GOT3 (cell line): ENCODE data around the gene NPIPA3.
"Not testable (repeated sequence)": the region's sequence is repeated elsewhere in the genome, so short reads cannot be mapped to it uniquely, and the experiment has no call there.

Experiments used
- DNase-seq: peaks from one replicate; lab custom pipeline; 2025; ENCODE audit warnings: mixed read lengths; lab: John Stamatoyannopoulos, UW

NPIPA3 gene

GRCh38 chr16:14703156-14704011 lies at the start of gene NPIPA3:
Gene NPIPA3, plus strand, starts transcription at chr16:14703411. Its CDS starts 5,533 bp downstream, at chr16:14708944.
- DNase-seq: not testable (repeated sequence)

- DNase-seq: no peak
Measured at GRCh38 chr16:14658063-14658462, 45.1 kb upstream of the NPIPA3 start.

GRCh38 chr16:14667347-14668266 lies 35.6 kb upstream of the NPIPA3 start:
- DNase-seq: no peak

- no peak for DNase-seq
Measured at GRCh38 chr16:14668556-14669223, 34.5 kb upstream of the NPIPA3 start.

- DNase-seq: no peak
Measured at GRCh38 chr16:14669776-14670175, 33.4 kb upstream of the NPIPA3 start.

GRCh38 chr16:14672403-14672971 lies 30.7 kb upstream of the NPIPA3 start:
- DNase-seq: no peak

GRCh38 chr16:14676633-14677032 lies 26.6 kb upstream of the NPIPA3 start:
- no peak for DNase-seq

GRCh38 chr16:14677627-14678026 lies 25.6 kb upstream of the NPIPA3 start:
- no peak for DNase-seq

- no peak for DNase-seq
Measured at GRCh38 chr16:14678748-14679497, 24.3 kb upstream of the NPIPA3 start.

- DNase-seq: not testable (repeated sequence)
Measured at GRCh38 chr16:14680396-14680795, 22.8 kb upstream of the NPIPA3 start.

- DNase-seq: no peak
Measured at GRCh38 chr16:14681115-14681514, 22.1 kb upstream of the NPIPA3 start.

GRCh38 chr16:14682121-14682520 lies 21.1 kb upstream of the NPIPA3 start:
- DNase-seq: no peak

- not testable (repeated sequence) for DNase-seq
Measured at GRCh38 chr16:14685870-14686793, 17.1 kb upstream of the NPIPA3 start.

- not testable (repeated sequence) for DNase-seq
Measured at GRCh38 chr16:14694129-14694528, 9.1 kb upstream of the NPIPA3 start, which contains the start of gene PLA2G10. Gene PLA2G10, minus strand, starts transcription at chr16:14694308. Its CDS starts 79 bp downstream, at chr16:14694229.

GRCh38 chr16:14701859-14702258 lies 1.4 kb upstream of the NPIPA3 start:
- DNase-seq: not testable (repeated sequence)

GRCh38 chr16:14702672-14703071 lies 539 bp upstream of the NPIPA3 start:
- DNase-seq: not testable (repeated sequence)

GRCh38 chr16:14733233-14733632 lies 30.0 kb downstream of the NPIPA3 start:
- DNase-seq: not testable (repeated sequence)

- not testable (repeated sequence) for DNase-seq
Measured at GRCh38 chr16:14740832-14741385, 37.7 kb downstream of the NPIPA3 start.

- DNase-seq: not testable (repeated sequence)
Measured at GRCh38 chr16:14741794-14742193, 38.6 kb downstream of the NPIPA3 start.
